Measurements from ENCODE around the gene EFHC1. TPM values are rescaled to one million over a fixed set of nuclear protein-coding genes. Genes with fewer than 3 reads are reported as not detected.
"Not testable (repeated sequence)": the region's sequence is repeated elsewhere in the genome, so short reads cannot be mapped to it uniquely, and the experiment has no call there.

EFHC1 gene
- total RNA-seq, 1 donor from 2014 or later, result 43.7 TPM

GRCh38 chr6:52376763-52377162 is 43.4 kb upstream of the EFHC1 start:
- no peak overlapping the region for H3K27ac Mint-ChIP-seq (ENCODE audit: unreplicated experiment)
- DNase-seq (ENCODE audit: low read depth, low spot score), result no peak
- H3K27me3 Mint-ChIP-seq (ENCODE audit: low read depth), result no peaks in the 10 kb centered on the region
- no peak for TF ChIP-seq CTCF (conservative IDR thresholded peaks at IDR 0.05)
- H3K4me3 Mint-ChIP-seq, result no peak overlapping the region
- peaks cover 23% of the 10 kb centered on the region for H3K4me1 Mint-ChIP-seq
- peaks cover 6% of the 10 kb centered on the region for H3K9me3 Mint-ChIP-seq
- H3K36me3 Mint-ChIP-seq (ENCODE audit: low read depth), result peaks cover 18% of the 10 kb centered on the region

- TF ChIP-seq CTCF (conservative IDR thresholded peaks at IDR 0.05), result no peak
- Mint-ChIP-seq H3K4me3 (no peak overlapping the region), H3K9me3 (peaks cover 6% of the 10 kb centered on the region), H3K27me3 (ENCODE audit: low read depth) (no peaks in the 10 kb centered on the region), H3K36me3 (ENCODE audit: low read depth) (peaks cover 20% of the 10 kb centered on the region), H3K27ac (ENCODE audit: unreplicated experiment) (no peak overlapping the region), H3K4me1 (peaks cover 18% of the 10 kb centered on the region)
- no peak for DNase-seq (ENCODE audit: low read depth, low spot score)
Measured at GRCh38 chr6:52377538-52378221, 42.5 kb upstream of the EFHC1 start.

GRCh38 chr6:52381249-52381648 is 38.9 kb upstream of the EFHC1 start:
- no peak for DNase-seq (ENCODE audit: low read depth, low spot score)

GRCh38 chr6:52384145-52384766 is 35.9 kb upstream of the EFHC1 start:
- no peaks in the 10 kb centered on the region for H3K27me3 Mint-ChIP-seq (ENCODE audit: low read depth)
- no peaks in the 10 kb centered on the region for H3K4me1 Mint-ChIP-seq
- H3K9me3 Mint-ChIP-seq, result peaks cover 6% of the 10 kb centered on the region
- peaks cover 9% of the 10 kb centered on the region for H3K36me3 Mint-ChIP-seq (ENCODE audit: low read depth)
- DNase-seq (ENCODE audit: low read depth, low spot score), result no peak
- no peak overlapping the region for H3K27ac Mint-ChIP-seq (ENCODE audit: unreplicated experiment)
- TF ChIP-seq CTCF (conservative IDR thresholded peaks at IDR 0.05), result no peak
- H3K4me3 Mint-ChIP-seq, result no peak overlapping the region

More at GRCh38 chr6:52381249-52381648, 38.9 kb upstream of the EFHC1 start:
- Mint-ChIP-seq H3K36me3 (ENCODE audit: low read depth) (peaks cover 9% of the 10 kb centered on the region), H3K4me3 (no peak overlapping the region), H3K27me3 (ENCODE audit: low read depth) (no peaks in the 10 kb centered on the region), H3K27ac (ENCODE audit: unreplicated experiment) (no peak overlapping the region), H3K4me1 (peaks cover 10% of the 10 kb centered on the region), H3K9me3 (peaks cover 3% of the 10 kb centered on the region)
- no peak for TF ChIP-seq CTCF (conservative IDR thresholded peaks at IDR 0.05)

- peaks cover 6% of the 10 kb centered on the region for H3K36me3 Mint-ChIP-seq (ENCODE audit: low read depth)
- H3K27ac Mint-ChIP-seq (ENCODE audit: unreplicated experiment), result no peak overlapping the region
- peaks cover 6% of the 10 kb centered on the region for H3K9me3 Mint-ChIP-seq
- no peak for DNase-seq (ENCODE audit: low read depth, low spot score)
- no peak overlapping the region for H3K4me3 Mint-ChIP-seq
- H3K27me3 Mint-ChIP-seq (ENCODE audit: low read depth), result no peaks in the 10 kb centered on the region
- H3K4me1 Mint-ChIP-seq, result no peaks in the 10 kb centered on the region
- no peak for TF ChIP-seq CTCF (conservative IDR thresholded peaks at IDR 0.05)
Measured at GRCh38 chr6:52385074-52385473, 35.1 kb upstream of the EFHC1 start.

- not testable (repeated sequence) for H3K4me3 Mint-ChIP-seq; H3K27ac Mint-ChIP-seq (ENCODE audit: unreplicated experiment); DNase-seq (ENCODE audit: low read depth, low spot score); H3K36me3 Mint-ChIP-seq (ENCODE audit: low read depth); H3K27me3 Mint-ChIP-seq (ENCODE audit: low read depth); H3K4me1 Mint-ChIP-seq; H3K9me3 Mint-ChIP-seq
Measured at GRCh38 chr6:52388119-52388518, 32.0 kb upstream of the EFHC1 start.
